Calu3 (cell line): Measurements from ENCODE around the gene TRPC6. TPM values are rescaled to one million over a fixed set of nuclear protein-coding genes. Genes with fewer than 3 reads are reported as not detected.

Experiments
- BruUV-seq: library from RNA; stranded (reverse); fragments of 400-500 nt; replicated peaks from 2 replicates; lab custom pipeline; 2021; lab: Mats Ljungman, UMichigan
- CTCF ChIA-PET: fragments of 300-600 bp; sonication (Branson Sonifier 250); formaldehyde crosslinking; loops from one replicate; lab custom pipeline; 2022; ENCODE audit warnings: antibody characterized with exemption; lab: Charles Lee
- DNase-seq: peaks from one replicate; pipeline ENCODE4 v3.0.0; 2022
- H3K27ac Mint-ChIP-seq: one replicate; pipeline ENCODE4 v1.8.0; 2022; ENCODE audit warnings: mixed read lengths; ENCODE audit not compliant: unreplicated experiment
- H3K27me3 Mint-ChIP-seq: one replicate; pipeline ENCODE4 v1.8.0; 2022; ENCODE audit warnings: mixed read lengths; ENCODE audit not compliant: unreplicated experiment
- H3K36me3 Mint-ChIP-seq: one replicate; pipeline ENCODE4 v1.8.0; 2022; ENCODE audit warnings: mild to moderate bottlenecking, moderate library complexity, mixed read lengths; ENCODE audit not compliant: insufficient read depth, unreplicated experiment
- H3K4me1 Mint-ChIP-seq: one replicate; pipeline ENCODE4 v1.8.0; 2022; ENCODE audit warnings: mild to moderate bottlenecking, low read depth, mixed read lengths; ENCODE audit not compliant: unreplicated experiment
- H3K4me3 Mint-ChIP-seq: one replicate; pipeline ENCODE4 v1.8.0; 2022; ENCODE audit warnings: mild to moderate bottlenecking, low read depth, moderate library complexity, mixed read lengths; ENCODE audit not compliant: unreplicated experiment
- H3K9me3 Mint-ChIP-seq: one replicate; pipeline ENCODE4 v1.8.0; 2022; ENCODE audit warnings: low read depth, mixed read lengths; ENCODE audit not compliant: unreplicated experiment
- intact Hi-C: fragments of 100-400 bp; cut with micrococcal nuclease; formaldehyde crosslinking; loops from one replicate; pipeline ENCODE4 v1.10.0; 2022; ENCODE audit not compliant: unreplicated experiment
- microRNA-seq: library from miRNA; unstranded; fragments of <30 nt; microRNA quantifications from one replicate; pipeline ENCODE4 v1.2.0, GENCODE V29; 2022
- total RNA-seq: library from RNA; stranded (reverse); gene quantifications from 2 replicates; pipeline ENCODE4 v1.2.3, GENCODE V29; 2022
- TF ChIP-seq, protein P1 (sequence below): fragments of 200-600 bp; IDR thresholded peaks from one replicate; pipeline ENCODE4 v1.8.0; 2022; ENCODE audit warnings: antibody characterized with exemption; ENCODE audit not compliant: unreplicated experiment

Gene TRPC6
- total RNA-seq, 1 experiment from 2014 or later = not detected

DNA sequence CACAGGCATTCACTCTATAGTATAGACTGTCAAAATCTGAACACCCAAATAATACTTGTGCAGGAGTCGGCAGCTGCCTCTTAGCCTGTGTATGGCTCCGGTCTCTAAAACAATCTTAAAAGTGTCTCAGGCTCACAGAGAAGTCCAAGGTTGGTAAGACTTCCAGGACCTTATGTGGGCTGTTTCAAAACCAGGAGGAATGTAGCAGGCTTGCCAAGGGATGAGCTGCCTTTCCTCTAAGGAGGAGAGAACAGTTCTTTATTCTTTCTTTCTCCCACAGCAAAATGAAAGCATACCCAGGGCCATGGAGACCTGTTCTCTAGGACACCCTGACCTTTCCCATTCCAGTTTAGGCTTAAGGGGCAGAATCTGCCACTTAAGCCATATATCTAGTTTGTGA lies 176.5 kb downstream of the TRPC6 start:
- CTCF ChIA-PET = interaction anchor here (0.5 to 0.6 kb wide), 2 partner anchors 9 to 514 kb away, joined by 4 to 8 read pairs; no protein-coding TSS in a partner anchor
- DNase-seq = no peak
- Mint-ChIP-seq H3K4me1 (no peaks in the 10 kb centered on the region), H3K9me3 (no peaks in the 10 kb centered on the region), H3K27me3 (peaks cover 24% of the 10 kb centered on the region), H3K27ac (no peak overlapping the region), H3K4me3 (no peak overlapping the region), H3K36me3 (no peaks in the 10 kb centered on the region)
- no TSS peak for BruUV-seq
- intact Hi-C loops = no loop called here
- TF ChIP-seq, protein P1, sequence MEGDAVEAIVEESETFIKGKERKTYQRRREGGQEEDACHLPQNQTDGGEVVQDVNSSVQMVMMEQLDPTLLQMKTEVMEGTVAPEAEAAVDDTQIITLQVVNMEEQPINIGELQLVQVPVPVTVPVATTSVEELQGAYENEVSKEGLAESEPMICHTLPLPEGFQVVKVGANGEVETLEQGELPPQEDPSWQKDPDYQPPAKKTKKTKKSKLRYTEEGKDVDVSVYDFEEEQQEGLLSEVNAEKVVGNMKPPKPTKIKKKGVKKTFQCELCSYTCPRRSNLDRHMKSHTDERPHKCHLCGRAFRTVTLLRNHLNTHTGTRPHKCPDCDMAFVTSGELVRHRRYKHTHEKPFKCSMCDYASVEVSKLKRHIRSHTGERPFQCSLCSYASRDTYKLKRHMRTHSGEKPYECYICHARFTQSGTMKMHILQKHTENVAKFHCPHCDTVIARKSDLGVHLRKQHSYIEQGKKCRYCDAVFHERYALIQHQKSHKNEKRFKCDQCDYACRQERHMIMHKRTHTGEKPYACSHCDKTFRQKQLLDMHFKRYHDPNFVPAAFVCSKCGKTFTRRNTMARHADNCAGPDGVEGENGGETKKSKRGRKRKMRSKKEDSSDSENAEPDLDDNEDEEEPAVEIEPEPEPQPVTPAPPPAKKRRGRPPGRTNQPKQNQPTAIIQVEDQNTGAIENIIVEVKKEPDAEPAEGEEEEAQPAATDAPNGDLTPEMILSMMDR = no peak

Small RNA genes lying within 50 kb of the gene (microRNA-seq; reads per million reads assigned to microRNA genes)
- not detected for gene MIR3920
